A549 (cell line): Measurements from ENCODE around the gene MS4A8. TPM values are rescaled to one million over a fixed set of nuclear protein-coding genes. Genes with fewer than 3 reads are reported as not detected.
"Not testable (repeated sequence)": the region's sequence is repeated elsewhere in the genome, so short reads cannot be mapped to it uniquely, and the experiment has no call there.

ENCODE experiments used
- ATAC-seq, 2 experiments: fragments of 200-7000 bp in 1 of 2; fragments of >200 bp in 1 of 2; cut with Nextera tagmentation in 1 of 2; cut with Tn5 transposase in 1 of 2; 3 replicates each; pipeline versions ENCODE4 v1.8.0 to v1.9.1; 2018 to 2020; ENCODE audit warnings: mild to moderate bottlenecking in 1 of 2, moderate library complexity in 1 of 2
- CTCF ChIA-PET: fragments of 300-600 bp; sonication (Branson Sonifier 250); formaldehyde crosslinking; extraction: SDS; loops from one replicate; lab custom pipeline; 2021; ENCODE audit warnings: antibody characterized with exemption, inconsistent platforms; lab: Yijun Ruan, JAX
- POLR2A ChIA-PET: fragments of 350-600 bp; formaldehyde crosslinking; extraction: SDS; loops from one replicate; lab custom pipeline; 2021; ENCODE audit warnings: antibody characterized with exemption, inconsistent platforms; lab: Yijun Ruan, JAX
- DNase-seq, 2 experiments: peaks; one replicate each; pipeline versions ENCODE4 v3.0.0 to v3.0.0-alpha.2; 2011 to 2016; ENCODE audit warnings: low read depth in 1 of 2, low spot score in 1 of 2
- FAIRE-seq: peaks from 2 replicates; lab custom pipeline; 2011; peaks lifted over from hg19 to GRCh38; lab: Jason Lieb, UNC
- H3K27ac ChIP-seq, 2 experiments: fragments of >200 bp; sonication (Bioruptor Twin); formaldehyde crosslinking; 3 replicates each; pipeline ENCODE4 v1.5.1; 2016 to 2017
- H3K4me1 ChIP-seq: fragments of >200 bp; sonication (Bioruptor Twin); formaldehyde crosslinking; 3 replicates; pipeline ENCODE4 v1.6.1; 2016
- H3K4me2 ChIP-seq: fragments of >200 bp; sonication (Bioruptor Twin); formaldehyde crosslinking; 3 replicates; pipeline ENCODE4 v1.6.1; 2016
- H3K4me3 ChIP-seq: fragments of >200 bp; sonication (Bioruptor Twin); formaldehyde crosslinking; 3 replicates; pipeline ENCODE4 v1.5.1; 2016
- H3K9me3 ChIP-seq: fragments of >200 bp; sonication (Bioruptor Twin); formaldehyde crosslinking; 3 replicates; pipeline ENCODE4 v1.6.1; 2016
- BHLHE40 ChIP-seq: IDR thresholded peaks from 2 replicates; pipeline ENCODE4 v1.6.1; 2012; ENCODE audit warnings: low read depth, low read length, inconsistent platforms
- CEBPB ChIP-seq, 2 experiments: fragments of >200 bp in 1 of 2; sonication (Bioruptor Twin) in 1 of 2; formaldehyde crosslinking in 1 of 2; IDR thresholded peaks; 2 replicates each; pipeline ENCODE4 v1.6.1; 2012 to 2016
- CHD2 ChIP-seq: fragments of 150-350 bp; IDR thresholded peaks from 2 replicates; pipeline ENCODE4 v1.6.1; 2014; ENCODE audit warnings: low read length; ENCODE audit not compliant: partially characterized antibody
- EP300 ChIP-seq, 2 experiments: fragments of >200 bp; sonication (Bioruptor Twin); formaldehyde crosslinking; IDR thresholded peaks; 2 replicates in 1 of 2; 3 replicates in 1 of 2; pipeline ENCODE4 v1.6.1; 2016 to 2017
- FOSB ChIP-seq: fragments of 250-450 bp; sonication (Bioruptor Pico); IDR thresholded peaks from 2 replicates; pipeline ENCODE4 v1.5.0; 2020; ENCODE audit warnings: mild to moderate bottlenecking, moderate library complexity
- HEYL ChIP-seq: fragments of 250-450 bp; sonication (Bioruptor Pico); IDR thresholded peaks from 2 replicates; pipeline ENCODE4 v1.8.0; 2021; ENCODE audit warnings: mild to moderate bottlenecking, moderate library complexity
- HOXA7 ChIP-seq: fragments of 250-450 bp; sonication (Bioruptor Pico); IDR thresholded peaks from 2 replicates; pipeline ENCODE4 v1.5.0; 2020; ENCODE audit warnings: mild to moderate bottlenecking, moderate library complexity
- HOXB5 ChIP-seq: fragments of 250-450 bp; sonication (Bioruptor Pico); IDR thresholded peaks from 2 replicates; pipeline ENCODE4 v1.5.0; 2020; ENCODE audit warnings: mild to moderate bottlenecking, moderate library complexity
- JUNB ChIP-seq: fragments of >200 bp; sonication (Bioruptor Twin); formaldehyde crosslinking; IDR thresholded peaks from 2 replicates; pipeline ENCODE4 v1.6.1; 2016
- MAFK ChIP-seq: fragments of 450-650 bp; IDR thresholded peaks from 2 replicates; pipeline ENCODE4 v1.6.1; 2014; ENCODE audit not compliant: partially characterized antibody
- MAZ ChIP-seq: fragments of 150-350 bp; IDR thresholded peaks from 2 replicates; pipeline ENCODE4 v1.6.1; 2014; ENCODE audit warnings: antibody characterized with exemption, low read depth, low read length, borderline replicate concordance
- MYC ChIP-seq: IDR thresholded peaks from 2 replicates; pipeline ENCODE4 v1.6.1; 2012; ENCODE audit warnings: mild to moderate bottlenecking, inconsistent platforms, low read length, improper control_type of control experiment, borderline replicate concordance
- NFE2L2 ChIP-seq: fragments of 150-350 bp; conservative IDR thresholded peaks from 2 replicates; pipeline ENCODE4 v1.6.1; 2014; ENCODE audit warnings: low read length
- NPAS2 ChIP-seq: fragments of 250-450 bp; sonication (Bioruptor Pico); IDR thresholded peaks from 2 replicates; pipeline ENCODE4 v1.8.0; 2022; ENCODE audit warnings: mild to moderate bottlenecking, moderate library complexity, borderline replicate concordance
- PHF8 ChIP-seq: fragments of 200-600 bp; sonication (generic); IDR thresholded peaks from 2 replicates; pipeline ENCODE4 v1.6.1; 2016; ENCODE audit warnings: low read depth, mild to moderate bottlenecking, antibody characterized with exemption, moderate library complexity, borderline replicate concordance
- POLR2AphosphoS2 ChIP-seq: conservative IDR thresholded peaks from 2 replicates; pipeline ENCODE4 v1.6.1; 2012; ENCODE audit warnings: low read length, improper control_type of control experiment, inconsistent platforms
- RFX5 ChIP-seq: fragments of 450-650 bp; IDR thresholded peaks from 2 replicates; pipeline ENCODE4 v1.7.1; 2014; ENCODE audit warnings: antibody characterized with exemption, mild to moderate bottlenecking, moderate library complexity
- SMC3 ChIP-seq: fragments of >200 bp; sonication (Bioruptor Twin); formaldehyde crosslinking; IDR thresholded peaks from 3 replicates; pipeline ENCODE4 v1.6.1; 2018; ENCODE audit warnings: inconsistent platforms
- TFCP2L1 ChIP-seq: fragments of 250-450 bp; sonication (Bioruptor Pico); IDR thresholded peaks from 2 replicates; pipeline ENCODE4 v1.5.0; 2021; ENCODE audit warnings: mild to moderate bottlenecking
- ZSCAN20 ChIP-seq: fragments of 250-450 bp; sonication (Bioruptor Pico); IDR thresholded peaks from 2 replicates; pipeline ENCODE4 v1.8.0; 2022; ENCODE audit warnings: mild to moderate bottlenecking, moderate library complexity
- WGBS: methylation state at CpG from one replicate; pipeline ENCODE4 v1.1.6; 2017; ENCODE audit errors: missing lambda C conversion rate; 5-methylcytosine and 5-hydroxymethylcytosine counted together
- polyA plus RNA-seq, 4 experiments: library from polyadenylated mRNA; depleted of rRNA in 3 of 4; stranded (reverse); fragments of >200 nt; fragmentation: RNase III in 1 of 4; extraction: RNeasy Plus Mini Kit Qiagen cat#74134 plus additional on column Dnase treatment in 1 of 4; gene quantifications; 2 replicates in 3 of 4; 3 replicates in 1 of 4; pipeline ENCODE4 v1.2.3, GENCODE V29; 2011 to 2017
- TF ChIP-seq, protein P1 (sequence below): fragments of 250-450 bp; sonication (Bioruptor Pico); IDR thresholded peaks from 2 replicates; pipeline ENCODE4 v1.5.0; 2021; ENCODE audit warnings: mild to moderate bottlenecking, moderate library complexity, borderline replicate concordance
- TF ChIP-seq, protein P2 (sequence below): fragments of >200 bp; sonication (Bioruptor Twin); formaldehyde crosslinking; IDR thresholded peaks from 2 replicates; pipeline ENCODE4 v1.6.1; 2016

MS4A8 gene
- polyA plus RNA-seq, 2 of the 4 experiments (the other 2 are of a cell fraction), result not detected

DNA sequence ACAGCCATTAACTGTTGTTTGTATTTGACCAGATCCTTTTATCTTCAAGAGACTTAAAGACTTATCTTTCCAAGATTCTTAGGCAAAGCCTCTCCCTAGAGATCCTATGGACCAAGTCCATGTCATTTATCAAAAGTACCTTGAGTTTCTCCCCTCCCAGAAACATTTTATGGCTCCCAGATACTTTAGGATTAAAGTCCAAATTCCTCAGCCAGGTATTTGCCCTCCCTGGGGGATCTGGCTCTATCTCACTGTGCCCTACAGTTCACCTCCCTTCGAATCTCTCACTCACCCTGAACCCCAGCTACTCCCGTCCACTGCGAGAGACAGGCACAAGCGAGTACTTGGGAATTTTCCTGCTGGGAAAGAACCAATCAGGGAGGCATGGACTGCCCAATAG, 11.9 kb downstream of the MS4A8 start:
- no peak overlapping the region for H3K4me2 ChIP-seq
- WGBS, result 32% methylated on average over 4 of the region's 4 CpGs
- no peaks in the 10 kb centered on the region for H3K4me1 ChIP-seq
- no peak overlapping the region for H3K4me3 ChIP-seq
- ChIA-PET POLR2A (no interaction called here), CTCF (interaction anchor here (1.3 kb wide), 1 partner anchor 128 kb away, joined by 3 read pairs; no protein-coding TSS in a partner anchor)
- FAIRE-seq (no peak), ATAC-seq (no peak), DNase-seq (no peak)
- H3K9me3 ChIP-seq, result no peaks in the 10 kb centered on the region
- no peak overlapping the region for H3K27ac ChIP-seq
- TF ChIP-seq PHF8 (no peak), POLR2AphosphoS2 (no peak), NPAS2 (no peak), ZSCAN20 (CRISPR knock-in tag) (no peak), FOSB (CRISPR knock-in tag) (no peak), SMC3 (no peak), JUNB (no peak), CHD2 (no peak), MAFK (no peak), HOXB5 (CRISPR knock-in tag) (no peak), MYC (no peak), CEBPB (IDR thresholded peaks at IDR 0.05) (no peak), MAZ (no peak), HOXA7 (CRISPR knock-in tag) (no peak)
- TF ChIP-seq, protein P1, sequence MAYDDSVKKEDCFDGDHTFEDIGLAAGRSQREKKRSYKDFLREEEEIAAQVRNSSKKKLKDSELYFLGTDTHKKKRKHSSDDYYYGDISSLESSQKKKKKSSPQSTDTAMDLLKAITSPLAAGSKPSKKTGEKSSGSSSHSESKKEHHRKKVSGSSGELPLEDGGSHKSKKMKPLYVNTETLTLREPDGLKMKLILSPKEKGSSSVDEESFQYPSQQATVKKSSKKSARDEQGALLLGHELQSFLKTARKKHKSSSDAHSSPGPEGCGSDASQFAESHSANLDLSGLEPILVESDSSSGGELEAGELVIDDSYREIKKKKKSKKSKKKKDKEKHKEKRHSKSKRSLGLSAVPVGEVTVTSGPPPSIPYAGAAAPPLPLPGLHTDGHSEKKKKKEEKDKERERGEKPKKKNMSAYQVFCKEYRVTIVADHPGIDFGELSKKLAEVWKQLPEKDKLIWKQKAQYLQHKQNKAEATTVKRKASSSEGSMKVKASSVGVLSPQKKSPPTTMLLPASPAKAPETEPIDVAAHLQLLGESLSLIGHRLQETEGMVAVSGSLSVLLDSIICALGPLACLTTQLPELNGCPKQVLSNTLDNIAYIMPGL (CRISPR knock-in tag), result no peak
- TF ChIP-seq, all 56 proteins: peak for 0

DNA sequence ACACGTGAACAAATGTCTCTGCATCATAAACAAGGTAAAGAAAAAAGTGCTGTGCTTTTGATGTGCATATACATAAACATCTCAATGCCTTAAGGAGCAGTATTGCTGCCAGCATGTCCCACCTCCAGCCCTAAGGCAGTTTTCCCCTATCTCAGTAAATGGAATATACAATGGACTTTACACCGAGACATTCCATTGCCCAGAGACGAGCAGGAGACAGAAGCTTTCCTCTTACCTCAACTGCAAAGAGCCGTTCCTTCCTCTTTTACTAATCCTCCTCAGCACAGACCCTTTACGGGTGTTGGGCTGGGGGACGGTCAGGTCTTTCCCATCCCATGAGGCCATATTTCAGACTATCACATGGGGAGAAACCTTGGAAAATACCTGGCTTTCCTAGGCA, 14.0 kb downstream of the MS4A8 start:
- H3K27ac ChIP-seq, ATAC-seq, H3K9me3 ChIP-seq, POLR2A ChIA-PET, H3K4me1 ChIP-seq, H3K4me3 ChIP-seq, H3K4me2 ChIP-seq, CTCF ChIA-PET, FAIRE-seq, DNase-seq: not testable (repeated sequence)
- WGBS, result 34% methylated on average over 6 of the region's 6 CpGs

DNA sequence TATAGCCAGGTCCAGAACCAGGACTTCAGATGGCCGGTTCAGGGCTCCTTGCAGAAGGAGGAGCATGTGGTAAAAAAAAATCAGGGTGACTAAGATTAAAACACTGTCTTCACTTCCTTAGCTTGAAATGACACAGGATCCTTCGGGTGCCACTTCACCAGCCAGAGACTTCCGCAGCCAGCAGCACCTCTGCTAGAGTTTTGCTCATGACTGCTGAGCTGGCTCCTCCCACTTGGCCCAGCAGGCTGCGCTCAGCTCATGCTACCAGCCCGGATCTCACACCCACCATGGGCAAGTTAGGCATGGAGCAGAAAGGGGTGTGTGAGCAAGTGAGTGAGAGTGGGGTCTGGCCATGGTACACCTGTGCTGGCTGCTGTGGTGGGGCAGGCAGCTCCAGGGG, 18.5 kb downstream of the MS4A8 start:
- ATAC-seq (no peak), FAIRE-seq (no peak), DNase-seq (no peak)
- ChIA-PET CTCF (interaction anchor here (0.7 kb wide), 1 partner anchor 16 kb away, joined by 3 read pairs; no protein-coding TSS in a partner anchor), POLR2A (no interaction called here)
- 29% methylated on average over 5 of the region's 5 CpGs for WGBS
- TF ChIP-seq EP300 (IDR thresholded peaks at IDR 0.05), result no peak
- TF ChIP-seq TFCP2L1 (CRISPR knock-in tag), result no peak
- TF ChIP-seq HEYL, result no peak
- TF ChIP-seq, protein P2, sequence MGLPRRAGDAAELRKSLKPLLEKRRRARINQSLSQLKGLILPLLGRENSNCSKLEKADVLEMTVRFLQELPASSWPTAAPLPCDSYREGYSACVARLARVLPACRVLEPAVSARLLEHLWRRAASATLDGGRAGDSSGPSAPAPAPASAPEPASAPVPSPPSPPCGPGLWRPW, result no peak
- TF ChIP-seq NFE2L2, result no peak
- TF ChIP-seq RFX5, result no peak
- TF ChIP-seq BHLHE40, result no peak
- no peak overlapping the region for H3K27ac ChIP-seq
- no peak overlapping the region for H3K4me3 ChIP-seq
- no peaks in the 10 kb centered on the region for H3K4me1 ChIP-seq
- H3K4me2 ChIP-seq, result no peak overlapping the region
- H3K9me3 ChIP-seq, result peaks cover 10% of the 10 kb centered on the region; the same call in 2 of the 3 replicates
